Thyroid gland (tissue), 4 donors: ENCODE results near the gene GFRA1. TPM values are rescaled to one million over a fixed set of nuclear protein-coding genes. Genes with fewer than 3 reads are reported as not detected.

Source experiments
- DNase-seq, 2 donors: peaks; one replicate each; pipeline ENCODE4 v3.0.0-alpha.2; 2019
- H3K27ac ChIP-seq, 3 donors: fragments of 200-600 bp; sonication (generic); 1 replicate in 2 of 3; 2 replicates in 1 of 3; pipeline ENCODE4 v1.5.1; 2016 to 2019; ENCODE audit warnings: mild to moderate bottlenecking in 1 of 3, moderate library complexity in 1 of 3
- H3K27me3 ChIP-seq: fragments of 200-600 bp; sonication (generic); one replicate; pipeline ENCODE4 v1.5.1; 2019
- H3K36me3 ChIP-seq, 2 donors: fragments of 200-600 bp; sonication (generic); one replicate each; pipeline ENCODE4 v1.5.1; 2016 to 2019
- H3K4me1 ChIP-seq, 2 donors: fragments of 200-600 bp; sonication (generic); one replicate each; pipeline ENCODE4 v1.5.1; 2017 to 2019
- H3K4me3 ChIP-seq, 3 donors: fragments of 200-600 bp; sonication (generic); replicated peaks in 1 of 3; 1 replicate in 2 of 3; 2 replicates in 1 of 3; pipeline ENCODE4 v1.5.1; 2016; ENCODE audit warnings: mild to moderate bottlenecking in 1 of 3
- H3K9me3 ChIP-seq: fragments of 200-600 bp; sonication (generic); one replicate; pipeline ENCODE4 v1.5.1; 2017
- POLR2A ChIP-seq, 2 donors: fragments of 450-650 bp; IDR thresholded peaks; one replicate each; pipeline ENCODE4 v1.6.1; 2017; ENCODE audit warnings: antibody characterized with exemption in 2 of 2, mild to moderate bottlenecking in 2 of 2, moderate library complexity in 1 of 2
- WGBS, 2 donors: methylation state at CpG; one replicate each; pipeline ENCODE4 v1.1.5; 2017; 5-methylcytosine and 5-hydroxymethylcytosine counted together
- intact Hi-C: fragments of 100-400 bp; cut with DNase I; formaldehyde crosslinking; loops from one replicate; pipeline ENCODE4 v1.15.1; 2023
- total RNA-seq, 4 donors: library from RNA; depleted of rRNA; stranded (reverse); fragments of >200 nt; gene quantifications; one replicate each; pipeline ENCODE4 v1.2.3, GENCODE V29; 2016
- TF ChIP-seq, protein P1 (sequence below), 6 experiments: fragments of 200-600 bp in 3 of 6; fragments of 450-650 bp in 3 of 6; sonication (generic) in 3 of 6; IDR thresholded peaks; one replicate each; pipeline ENCODE4 v1.5.1; 2016 to 2019; ENCODE audit warnings: antibody characterized with exemption in 6 of 6, mild to moderate bottlenecking in 2 of 6, inconsistent platforms in 1 of 6, moderate library complexity in 1 of 6

The GFRA1 gene
- total RNA-seq, 4 donors from 2014 or later, result 4.4 to 18.0 (median 5.5) TPM

DNA sequence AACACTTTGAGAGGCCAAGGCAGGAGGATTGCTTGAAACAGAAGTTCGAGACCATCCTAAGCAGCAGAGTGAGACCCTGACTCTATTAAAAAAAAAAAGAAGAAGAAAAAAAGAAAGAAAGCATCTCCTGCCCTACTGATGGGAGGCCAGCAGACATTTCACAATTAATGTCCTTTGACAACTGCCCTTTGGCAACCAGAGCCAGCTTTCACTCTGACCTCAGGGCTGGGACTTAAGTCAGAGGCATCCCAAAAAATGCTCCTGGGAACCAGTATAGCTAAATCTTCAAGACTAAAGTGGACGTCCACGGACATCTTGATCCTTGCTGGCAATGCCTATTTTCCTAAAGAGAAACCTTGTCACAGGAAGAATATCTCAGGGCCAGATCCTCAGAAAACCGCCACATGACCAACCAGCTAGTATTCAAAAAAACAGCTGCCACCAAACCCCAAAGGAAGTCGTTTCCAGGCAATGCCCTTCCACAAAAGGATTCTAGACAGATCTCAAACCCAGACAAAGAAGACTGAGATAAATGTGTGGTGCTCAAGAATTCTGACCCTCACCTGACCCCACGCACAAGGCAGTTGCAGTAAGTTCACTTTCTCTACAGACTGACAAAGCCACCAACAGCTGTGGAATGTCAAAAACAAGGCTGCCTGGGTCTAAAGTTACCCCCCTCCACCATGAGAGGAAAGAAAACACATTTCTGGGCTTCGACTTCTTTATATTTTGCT is 18.4 kb downstream of the GFRA1 start:
- Histone ChIP-seq H3K4me3 (no peak overlapping the region), H3K27me3 (no peaks in the 10 kb centered on the region), H3K9me3 (no peaks in the 10 kb centered on the region), H3K36me3 (no peaks in the 10 kb centered on the region), H3K27ac (no peak overlapping the region), H3K4me1 (no peaks in the 10 kb centered on the region)
- no peak for TF ChIP-seq POLR2A (IDR thresholded peaks at IDR 0.05)
- TF ChIP-seq, protein P1, sequence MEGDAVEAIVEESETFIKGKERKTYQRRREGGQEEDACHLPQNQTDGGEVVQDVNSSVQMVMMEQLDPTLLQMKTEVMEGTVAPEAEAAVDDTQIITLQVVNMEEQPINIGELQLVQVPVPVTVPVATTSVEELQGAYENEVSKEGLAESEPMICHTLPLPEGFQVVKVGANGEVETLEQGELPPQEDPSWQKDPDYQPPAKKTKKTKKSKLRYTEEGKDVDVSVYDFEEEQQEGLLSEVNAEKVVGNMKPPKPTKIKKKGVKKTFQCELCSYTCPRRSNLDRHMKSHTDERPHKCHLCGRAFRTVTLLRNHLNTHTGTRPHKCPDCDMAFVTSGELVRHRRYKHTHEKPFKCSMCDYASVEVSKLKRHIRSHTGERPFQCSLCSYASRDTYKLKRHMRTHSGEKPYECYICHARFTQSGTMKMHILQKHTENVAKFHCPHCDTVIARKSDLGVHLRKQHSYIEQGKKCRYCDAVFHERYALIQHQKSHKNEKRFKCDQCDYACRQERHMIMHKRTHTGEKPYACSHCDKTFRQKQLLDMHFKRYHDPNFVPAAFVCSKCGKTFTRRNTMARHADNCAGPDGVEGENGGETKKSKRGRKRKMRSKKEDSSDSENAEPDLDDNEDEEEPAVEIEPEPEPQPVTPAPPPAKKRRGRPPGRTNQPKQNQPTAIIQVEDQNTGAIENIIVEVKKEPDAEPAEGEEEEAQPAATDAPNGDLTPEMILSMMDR (IDR thresholded peaks at IDR 0.05), result no peak
- intact Hi-C loops, result no loop called here
- WGBS, 2 donors, result 60 to 68% methylated on average over 7 of the region's 7 CpGs
- DNase-seq, result no peak

DNA sequence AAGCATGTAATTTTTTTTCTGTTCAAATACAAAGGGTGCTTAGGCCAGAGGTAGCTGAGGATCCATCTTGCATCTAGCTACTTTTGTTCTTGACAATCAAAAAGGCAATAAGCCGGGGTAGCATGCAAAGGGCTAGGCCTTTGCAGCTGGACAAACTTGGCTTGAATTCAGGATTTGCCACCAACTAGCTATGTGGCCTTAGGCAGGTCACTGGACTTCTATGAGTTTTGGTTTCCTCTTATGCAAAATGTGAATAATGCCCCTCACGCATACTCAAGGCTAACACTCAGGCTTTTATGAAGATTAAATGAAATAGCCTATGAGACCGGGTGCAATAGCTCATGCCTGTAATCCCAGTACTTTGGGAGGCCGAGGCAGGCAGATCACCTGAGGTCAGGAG is 19.3 kb downstream of the GFRA1 start:
- H3K4me1 ChIP-seq, result no peaks in the 10 kb centered on the region
- no peak for DNase-seq
- no peak overlapping the region for H3K4me3 ChIP-seq
- WGBS, 2 donors, result 94% methylated on average over 4 of the region's 4 CpGs
- H3K9me3 ChIP-seq, result no peaks in the 10 kb centered on the region
- H3K36me3 ChIP-seq, result no peaks in the 10 kb centered on the region
- no peaks in the 10 kb centered on the region for H3K27me3 ChIP-seq
- intact Hi-C loops, result no loop called here
- no peak for TF ChIP-seq POLR2A (IDR thresholded peaks at IDR 0.05)
- TF ChIP-seq, protein P1 (IDR thresholded peaks at IDR 0.05), result no peak
- H3K27ac ChIP-seq, result no peak overlapping the region

DNA sequence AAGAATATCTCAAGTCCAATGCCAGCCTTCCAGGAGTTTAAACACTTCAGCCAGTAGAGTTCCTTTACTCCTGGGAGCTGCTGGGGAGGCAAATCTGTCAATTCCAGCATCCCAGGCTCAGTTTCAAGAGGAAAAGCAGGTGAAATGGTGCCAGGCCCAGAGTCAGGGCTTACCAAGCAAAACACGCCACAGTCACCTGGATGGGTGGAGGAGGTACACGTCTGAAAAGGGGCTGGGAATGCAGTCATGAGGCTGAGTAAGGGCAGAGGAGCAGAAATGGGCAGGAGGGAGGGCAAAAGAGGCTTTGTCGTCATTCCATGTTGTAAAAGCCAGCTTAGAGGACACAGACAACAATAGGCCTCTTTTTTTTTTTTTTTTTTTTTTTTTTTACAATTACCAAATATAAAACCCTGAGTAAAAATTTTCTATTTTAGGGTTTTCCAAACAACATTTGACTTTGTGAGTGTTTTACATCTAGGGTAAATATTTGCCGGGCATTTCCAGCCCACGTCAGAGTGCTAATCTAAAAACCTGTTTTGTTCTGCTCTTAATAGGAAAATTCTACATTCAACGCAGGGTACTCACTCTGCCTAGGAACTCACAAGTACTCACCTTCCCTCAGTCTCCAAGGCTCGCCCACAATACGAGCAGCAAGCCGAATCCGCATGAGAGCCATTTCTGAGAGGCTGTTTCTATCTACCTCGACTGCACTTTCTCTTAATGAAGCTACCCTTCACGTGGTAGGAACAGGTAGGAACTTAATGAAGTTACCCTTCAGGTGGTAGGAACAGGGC is 21.2 kb downstream of the GFRA1 start:
- no peak overlapping the region for H3K4me3 ChIP-seq
- H3K9me3 ChIP-seq, result no peaks in the 10 kb centered on the region
- TF ChIP-seq, protein P1 (IDR thresholded peaks at IDR 0.05), result no peak
- TF ChIP-seq POLR2A (IDR thresholded peaks at IDR 0.05), result no peak
- intact Hi-C loops, result no loop called here
- no peaks in the 10 kb centered on the region for H3K36me3 ChIP-seq
- no peak for DNase-seq
- no peaks in the 10 kb centered on the region for H3K27me3 ChIP-seq
- H3K27ac ChIP-seq, result no peak overlapping the region
- 87% methylated on average over 12 of the region's 12 CpGs for WGBS, 2 donors
- no peaks in the 10 kb centered on the region for H3K4me1 ChIP-seq

DNA sequence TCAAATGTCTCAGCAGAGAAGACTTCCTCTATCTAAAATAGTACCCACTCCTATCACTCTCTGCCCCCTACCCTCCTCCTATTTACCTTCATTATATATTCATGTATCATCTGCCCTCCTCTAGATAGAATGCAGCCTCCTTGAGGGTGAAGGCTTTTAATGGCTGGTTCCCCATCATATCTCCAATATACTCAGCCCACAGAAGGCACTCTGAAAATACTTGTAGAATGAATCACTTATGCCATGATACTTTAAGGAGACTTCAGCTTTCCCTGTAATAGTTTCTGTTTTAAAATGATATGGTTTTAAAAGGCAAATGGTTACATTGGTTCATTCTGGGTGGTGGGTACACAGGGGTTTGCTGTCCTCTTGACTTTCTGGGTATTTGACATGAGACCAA is 25.3 kb downstream of the GFRA1 start:
- no peak overlapping the region for H3K4me3 ChIP-seq
- DNase-seq, result no peak
- no peak for TF ChIP-seq POLR2A (IDR thresholded peaks at IDR 0.05)
- TF ChIP-seq, protein P1 (IDR thresholded peaks at IDR 0.05), result no peak
- no peak overlapping the region for H3K27ac ChIP-seq
- no peaks in the 10 kb centered on the region for H3K4me1 ChIP-seq
- intact Hi-C loops, result no loop called here
- H3K36me3 ChIP-seq, result no peaks in the 10 kb centered on the region
- H3K9me3 ChIP-seq, result no peaks in the 10 kb centered on the region
- H3K27me3 ChIP-seq, result no peaks in the 10 kb centered on the region

DNA sequence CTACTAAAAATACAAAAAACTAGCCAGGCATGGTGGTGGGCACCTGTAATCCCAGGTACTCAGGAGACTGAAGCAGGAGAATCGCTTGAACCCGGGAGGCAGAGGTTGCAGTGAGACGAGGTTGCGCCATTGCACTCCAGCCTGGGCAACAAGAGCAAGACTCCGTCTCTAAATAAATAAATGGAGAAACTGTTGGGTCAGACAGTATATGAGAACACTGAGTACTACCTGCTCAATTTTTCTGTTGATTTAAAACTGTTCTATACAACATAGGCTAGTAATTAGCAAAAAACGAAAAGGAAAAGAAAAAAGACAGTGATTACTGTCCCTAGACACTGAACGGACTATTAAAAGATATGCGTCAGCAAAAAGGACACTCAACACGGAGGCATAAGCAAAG is 26.7 kb downstream of the GFRA1 start:
- TF ChIP-seq, protein P1 (IDR thresholded peaks at IDR 0.05), result no peak
- TF ChIP-seq POLR2A (IDR thresholded peaks at IDR 0.05), result no peak
- Histone ChIP-seq H3K36me3 (no peaks in the 10 kb centered on the region), H3K9me3 (no peaks in the 10 kb centered on the region), H3K27ac (no peak overlapping the region), H3K4me1 (no peaks in the 10 kb centered on the region), H3K27me3 (no peaks in the 10 kb centered on the region), H3K4me3 (no peak overlapping the region)
- WGBS, 2 donors, result 78 to 81% methylated on average over 9 of the region's 9 CpGs
- DNase-seq, result no peak
- intact Hi-C loops, result no loop called here
